ENCODE data around the gene NOLC1. TPM values are rescaled to one million over a fixed set of nuclear protein-coding genes. Genes with fewer than 3 reads are reported as not detected.

NOLC1 gene
- total RNA-seq, 1 experiment from 2014 or later: 168 TPM

DNA sequence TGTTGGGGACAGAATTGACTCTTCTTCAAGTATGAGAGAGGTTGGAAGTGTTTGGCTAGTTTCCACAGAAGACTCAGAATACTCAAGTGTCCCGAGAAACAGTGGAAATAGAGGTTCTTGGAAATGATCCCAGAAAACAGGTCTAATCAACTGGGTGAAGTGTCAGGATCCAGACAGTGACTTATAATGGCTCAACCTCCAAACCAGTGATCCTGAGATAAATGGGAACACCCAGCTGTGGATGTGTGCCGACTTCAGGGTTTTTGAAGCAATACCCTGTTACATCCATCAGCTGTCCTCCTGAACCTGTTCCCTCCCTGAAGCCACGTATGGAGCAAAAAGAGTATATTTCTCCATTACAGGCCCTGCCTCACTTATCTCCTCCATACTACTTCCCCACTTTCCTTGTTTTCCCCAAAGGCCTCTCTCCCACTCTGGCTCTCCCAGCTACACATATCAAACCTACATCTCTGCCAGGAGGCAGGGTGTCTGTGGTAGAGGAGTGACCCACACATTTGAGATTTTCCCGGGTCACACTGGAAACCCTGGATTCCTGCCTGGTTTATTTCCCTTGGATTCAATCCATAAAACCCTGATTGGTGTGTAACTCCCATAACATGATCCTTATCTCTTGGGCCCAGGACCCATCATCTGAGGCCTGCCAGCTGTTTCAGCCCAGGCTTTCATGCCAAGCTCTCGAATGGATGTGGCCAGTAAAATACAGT, 56.3 kb downstream of the NOLC1 start:
- Mint-ChIP-seq H3K9me3 (ENCODE audit: unreplicated experiment) (no peaks in the 10 kb centered on the region), H3K27me3 (ENCODE audit: insufficient read depth, unreplicated experiment) (peaks cover 4% of the 10 kb centered on the region), H3K4me1 (ENCODE audit: insufficient read depth, unreplicated experiment) (no peaks in the 10 kb centered on the region), H3K4me3 (ENCODE audit: unreplicated experiment) (no peak overlapping the region), H3K27ac (ENCODE audit: low read depth, unreplicated experiment) (no peak overlapping the region), H3K36me3 (ENCODE audit: insufficient read depth, unreplicated experiment) (no peaks in the 10 kb centered on the region)
- CTCF ChIA-PET: interaction anchor here (0.6 to 1.7 kb wide), 7 partner anchors 22 to 349 kb away, joined by 3 to 4 read pairs (median 3); no protein-coding TSS in a partner anchor
- DNase-seq (ENCODE audit: unreplicated experiment): no peak
- intact Hi-C loops (cut with micrococcal nuclease): no loop called here
- no TSS peak for BruUV-seq (replicated peaks)
- POLR2A ChIA-PET: interaction anchor here (1.3 kb wide), 1 partner anchor 18 kb away, joined by 3 read pairs; no protein-coding TSS in a partner anchor
- TF ChIP-seq, protein P1, sequence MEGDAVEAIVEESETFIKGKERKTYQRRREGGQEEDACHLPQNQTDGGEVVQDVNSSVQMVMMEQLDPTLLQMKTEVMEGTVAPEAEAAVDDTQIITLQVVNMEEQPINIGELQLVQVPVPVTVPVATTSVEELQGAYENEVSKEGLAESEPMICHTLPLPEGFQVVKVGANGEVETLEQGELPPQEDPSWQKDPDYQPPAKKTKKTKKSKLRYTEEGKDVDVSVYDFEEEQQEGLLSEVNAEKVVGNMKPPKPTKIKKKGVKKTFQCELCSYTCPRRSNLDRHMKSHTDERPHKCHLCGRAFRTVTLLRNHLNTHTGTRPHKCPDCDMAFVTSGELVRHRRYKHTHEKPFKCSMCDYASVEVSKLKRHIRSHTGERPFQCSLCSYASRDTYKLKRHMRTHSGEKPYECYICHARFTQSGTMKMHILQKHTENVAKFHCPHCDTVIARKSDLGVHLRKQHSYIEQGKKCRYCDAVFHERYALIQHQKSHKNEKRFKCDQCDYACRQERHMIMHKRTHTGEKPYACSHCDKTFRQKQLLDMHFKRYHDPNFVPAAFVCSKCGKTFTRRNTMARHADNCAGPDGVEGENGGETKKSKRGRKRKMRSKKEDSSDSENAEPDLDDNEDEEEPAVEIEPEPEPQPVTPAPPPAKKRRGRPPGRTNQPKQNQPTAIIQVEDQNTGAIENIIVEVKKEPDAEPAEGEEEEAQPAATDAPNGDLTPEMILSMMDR (IDR thresholded peaks at IDR 0.05; ENCODE audit: unreplicated experiment): no peak

DNA sequence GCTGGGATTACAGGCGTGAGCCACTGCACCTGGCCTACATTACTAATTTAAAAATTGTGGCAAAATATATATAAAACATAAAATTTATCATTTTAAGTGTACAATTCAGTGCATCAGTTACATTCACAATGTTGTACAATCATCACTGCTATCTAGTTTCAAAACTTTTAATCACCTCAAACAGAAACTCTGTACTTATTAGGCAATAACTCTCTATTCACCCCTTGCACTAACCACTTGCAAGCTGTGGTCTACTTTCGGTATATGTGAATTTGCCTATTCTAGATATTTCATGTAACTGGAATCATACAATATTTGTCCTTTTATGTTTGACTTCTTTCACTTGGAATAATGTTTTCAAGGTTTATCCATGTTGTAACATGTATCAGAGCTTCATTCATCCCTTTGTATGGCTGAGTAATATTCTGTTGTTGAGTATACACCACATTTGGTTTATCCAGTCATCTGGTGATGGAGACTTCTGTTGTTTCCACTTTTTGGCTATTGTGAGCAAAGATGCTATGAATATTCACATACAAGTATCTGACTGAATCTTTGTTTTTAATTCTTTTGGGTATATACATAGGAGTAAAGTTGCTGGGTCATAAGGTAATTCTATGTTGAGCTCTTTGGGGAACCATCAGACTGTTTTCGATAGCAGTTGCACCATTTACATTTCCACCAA, 59.6 kb downstream of the NOLC1 start:
- TF ChIP-seq, protein P1 (IDR thresholded peaks at IDR 0.05; ENCODE audit: unreplicated experiment): no peak
- H3K36me3 Mint-ChIP-seq (ENCODE audit: insufficient read depth, unreplicated experiment): no peaks in the 10 kb centered on the region
- H3K27ac Mint-ChIP-seq (ENCODE audit: low read depth, unreplicated experiment): no peak overlapping the region
- DNase-seq (ENCODE audit: unreplicated experiment): no peak
- ChIA-PET POLR2A (interaction anchor here (1.4 to 2.4 kb wide), 2 partner anchors 16 to 20 kb away, joined by 4 to 11 read pairs; partner anchors contain the start of gene ELOVL3), CTCF (interaction anchor here (0.8 to 1.4 kb wide), 2 partner anchors 15 to 42 kb away, joined by 4 to 5 read pairs; partner anchors contain the start of gene ELOVL3)
- H3K4me1 Mint-ChIP-seq (ENCODE audit: insufficient read depth, unreplicated experiment): no peaks in the 10 kb centered on the region
- H3K27me3 Mint-ChIP-seq (ENCODE audit: insufficient read depth, unreplicated experiment): no peaks in the 10 kb centered on the region
- BruUV-seq (replicated peaks): no TSS peak
- intact Hi-C loops (cut with micrococcal nuclease): no loop called here
- no peaks in the 10 kb centered on the region for H3K9me3 Mint-ChIP-seq (ENCODE audit: unreplicated experiment)
- H3K4me3 Mint-ChIP-seq (ENCODE audit: unreplicated experiment): no peak overlapping the region

Other genes with a start within 250 kb of the NOLC1 start
- gene ARMH3, start 96.2 kb upstream of the NOLC1 start, total RNA-seq (2022): 17.6 and 18.9 TPM in 2 replicates
- gene HPS6, start 87.0 kb upstream of the NOLC1 start, total RNA-seq (2022): 15.0 and 16.6 TPM in 2 replicates
- gene LDB1, start 32.0 kb upstream of the NOLC1 start, total RNA-seq (2022): 28.9 and 31.7 TPM in 2 replicates
- gene PPRC1, start 19.3 kb upstream of the NOLC1 start, total RNA-seq (2022): 50.4 and 68.2 TPM in 2 replicates
- not detected in 2 replicates for gene ELOVL3, start 73.9 kb downstream of the NOLC1 start, total RNA-seq (2022)
- not detected in 2 replicates for gene PITX3, start 89.1 kb downstream of the NOLC1 start, total RNA-seq (2022)
- 50.0 and 50.6 TPM in 2 replicates for gene GBF1, start 93.1 kb downstream of the NOLC1 start, total RNA-seq (2022)
- gene NFKB2, start 243.3 kb downstream of the NOLC1 start, total RNA-seq (2022): 60.9 and 76.2 TPM in 2 replicates

Measured in MCF 10A (cell line).